HG03378 (cell line): ENCODE data around the gene CARD6.
"Not testable (repeated sequence)": the region's sequence is repeated elsewhere in the genome, so short reads cannot be mapped to it uniquely, and the experiment has no call there.

ENCODE experiments used
- ATAC-seq: cut with Tn5 transposase; IDR thresholded peaks from one replicate; pipeline ENCODE4 v1.9.1; 2021; ENCODE audit warnings: mild to moderate bottlenecking, moderate library complexity; ENCODE audit not compliant: unreplicated experiment

CARD6 gene, protein sequence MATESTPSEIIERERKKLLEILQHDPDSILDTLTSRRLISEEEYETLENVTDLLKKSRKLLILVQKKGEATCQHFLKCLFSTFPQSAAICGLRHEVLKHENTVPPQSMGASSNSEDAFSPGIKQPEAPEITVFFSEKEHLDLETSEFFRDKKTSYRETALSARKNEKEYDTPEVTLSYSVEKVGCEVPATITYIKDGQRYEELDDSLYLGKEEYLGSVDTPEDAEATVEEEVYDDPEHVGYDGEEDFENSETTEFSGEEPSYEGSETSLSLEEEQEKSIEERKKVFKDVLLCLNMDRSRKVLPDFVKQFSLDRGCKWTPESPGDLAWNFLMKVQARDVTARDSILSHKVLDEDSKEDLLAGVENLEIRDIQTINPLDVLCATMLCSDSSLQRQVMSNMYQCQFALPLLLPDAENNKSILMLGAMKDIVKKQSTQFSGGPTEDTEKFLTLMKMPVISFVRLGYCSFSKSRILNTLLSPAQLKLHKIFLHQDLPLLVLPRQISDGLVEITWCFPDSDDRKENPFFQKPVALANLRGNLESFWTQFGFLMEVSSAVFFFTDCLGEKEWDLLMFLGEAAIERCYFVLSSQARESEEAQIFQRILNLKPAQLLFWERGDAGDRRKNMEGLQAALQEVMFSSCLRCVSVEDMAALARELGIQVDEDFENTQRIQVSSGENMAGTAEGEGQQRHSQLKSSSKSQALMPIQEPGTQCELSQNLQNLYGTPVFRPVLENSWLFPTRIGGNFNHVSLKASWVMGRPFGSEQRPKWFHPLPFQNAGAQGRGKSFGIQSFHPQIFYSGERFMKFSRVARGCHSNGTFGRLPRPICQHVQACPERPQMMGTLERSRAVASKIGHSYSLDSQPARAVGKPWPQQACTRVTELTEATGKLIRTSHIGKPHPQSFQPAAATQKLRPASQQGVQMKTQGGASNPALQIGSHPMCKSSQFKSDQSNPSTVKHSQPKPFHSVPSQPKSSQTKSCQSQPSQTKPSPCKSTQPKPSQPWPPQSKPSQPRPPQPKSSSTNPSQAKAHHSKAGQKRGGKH

DNA sequence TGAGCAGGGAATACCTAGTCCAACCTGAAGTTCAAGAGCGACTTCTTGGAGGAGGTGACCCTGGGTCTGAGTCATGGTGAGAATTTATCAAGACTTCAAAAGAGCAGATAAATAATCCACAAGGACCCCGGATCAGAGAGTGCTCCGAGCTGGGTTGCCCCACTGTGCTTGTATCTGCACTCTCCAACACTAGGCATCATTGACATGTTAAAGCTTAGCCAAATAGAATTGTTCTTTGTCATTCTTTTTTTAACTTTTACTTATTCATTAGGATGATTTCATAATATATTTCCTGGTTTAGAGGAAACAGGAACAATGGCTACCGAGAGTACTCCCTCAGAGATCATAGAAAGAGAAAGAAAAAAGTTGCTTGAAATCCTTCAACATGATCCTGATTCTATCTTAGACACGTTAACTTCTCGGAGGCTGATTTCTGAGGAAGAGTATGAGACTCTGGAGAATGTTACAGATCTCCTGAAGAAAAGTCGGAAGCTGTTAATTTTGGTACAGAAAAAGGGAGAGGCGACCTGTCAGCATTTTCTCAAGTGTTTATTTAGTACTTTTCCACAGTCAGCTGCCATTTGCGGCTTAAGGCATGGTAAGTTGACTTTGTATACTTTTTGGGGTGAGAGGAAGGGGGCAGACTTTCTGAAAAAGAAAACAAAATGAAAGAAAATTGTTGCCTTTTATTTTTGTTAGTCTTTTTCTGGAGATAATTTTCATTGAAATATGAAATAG lies at the start of gene CARD6:
CARD6 (plus strand) TSS at position 300 of the 738 bp plus-strand sequence; CDS start at position 316, 16 bp downstream.
- ATAC-seq = no peak

- no peak for ATAC-seq
These were observed 49.4 kb upstream of the CARD6 start for GRCh38 chr5:40791715-40792139.

- not testable (repeated sequence) for ATAC-seq
These were observed 48.5 kb upstream of the CARD6 start for GRCh38 chr5:40792691-40793090.

DNA sequence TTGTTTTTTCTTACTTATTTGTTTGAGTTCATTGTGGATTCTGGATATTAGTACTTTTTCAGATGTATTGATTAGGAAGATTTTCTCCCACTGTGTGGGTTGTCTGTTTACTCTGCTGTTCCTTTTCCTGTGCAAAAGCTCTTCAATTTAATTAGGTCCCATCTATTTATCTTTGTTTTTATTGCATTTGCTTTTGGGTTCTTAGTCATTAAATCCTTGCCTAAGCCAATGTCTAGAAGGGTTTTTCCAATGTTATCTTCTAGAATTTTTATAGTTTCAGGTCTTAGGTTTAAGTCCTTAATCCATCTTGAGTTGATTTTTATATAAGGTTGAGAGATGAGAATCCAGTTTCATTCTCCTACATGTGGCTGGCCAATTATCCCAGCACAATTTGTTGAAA lies 46.8 kb upstream of the CARD6 start:
- not testable (repeated sequence) for ATAC-seq

DNA sequence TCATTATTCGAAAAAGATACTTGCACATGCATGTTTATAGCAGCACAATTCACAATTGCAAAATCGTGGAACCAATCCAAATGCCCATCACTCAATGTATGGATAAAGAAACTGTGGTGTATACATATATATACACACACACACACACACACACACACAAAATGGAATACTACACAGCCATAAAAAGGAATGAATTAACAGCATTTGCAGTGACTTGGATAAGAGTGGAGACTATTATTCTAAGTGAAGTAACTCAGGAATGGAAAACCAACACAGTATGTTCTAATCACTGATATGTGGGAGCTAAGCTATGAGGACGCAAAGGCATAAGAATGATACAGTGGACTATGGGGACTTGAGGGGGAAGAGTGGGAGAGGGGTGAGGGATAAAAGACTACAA lies 46.3 kb upstream of the CARD6 start:
- not testable (repeated sequence) for ATAC-seq

- ATAC-seq = no peak
These were observed 44.7 kb upstream of the CARD6 start for GRCh38 chr5:40796487-40796889.

DNA sequence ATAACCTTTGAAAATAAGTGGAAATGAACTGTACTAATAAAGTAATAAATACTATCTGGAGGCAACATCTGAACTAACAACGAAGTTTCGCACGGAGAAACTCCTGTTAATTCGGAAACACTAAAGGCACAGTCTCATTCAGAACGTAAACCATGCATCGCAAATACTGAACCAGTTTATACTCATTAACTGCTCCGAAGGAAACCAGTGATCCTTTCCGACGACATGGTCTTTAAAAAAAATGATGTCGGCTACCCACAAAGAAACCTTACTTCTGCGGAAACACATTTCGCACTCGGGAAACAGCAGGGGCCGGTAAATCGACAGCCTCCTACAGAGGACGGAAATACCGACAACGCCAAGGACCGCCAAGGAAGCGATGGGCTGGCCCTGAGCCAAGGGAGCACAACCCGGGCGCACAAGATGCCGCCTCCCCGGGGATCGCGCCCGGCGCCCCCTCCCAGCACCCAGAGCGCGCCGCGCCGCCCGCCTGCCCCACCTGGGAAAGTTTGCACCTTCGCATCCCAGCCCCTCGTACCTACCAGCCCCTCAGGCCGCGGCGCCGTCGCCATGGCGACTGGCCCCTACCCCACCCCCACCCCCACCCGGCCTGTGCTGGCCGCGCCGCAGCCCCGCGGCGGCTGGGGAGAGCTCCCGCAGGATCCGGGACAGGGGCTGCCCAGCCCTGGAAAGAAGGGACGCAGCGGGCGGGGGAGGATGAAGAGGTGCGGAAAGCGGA lies 43.7 kb upstream of the CARD6 start:
- peak; percentile 48 for ATAC-seq

DNA sequence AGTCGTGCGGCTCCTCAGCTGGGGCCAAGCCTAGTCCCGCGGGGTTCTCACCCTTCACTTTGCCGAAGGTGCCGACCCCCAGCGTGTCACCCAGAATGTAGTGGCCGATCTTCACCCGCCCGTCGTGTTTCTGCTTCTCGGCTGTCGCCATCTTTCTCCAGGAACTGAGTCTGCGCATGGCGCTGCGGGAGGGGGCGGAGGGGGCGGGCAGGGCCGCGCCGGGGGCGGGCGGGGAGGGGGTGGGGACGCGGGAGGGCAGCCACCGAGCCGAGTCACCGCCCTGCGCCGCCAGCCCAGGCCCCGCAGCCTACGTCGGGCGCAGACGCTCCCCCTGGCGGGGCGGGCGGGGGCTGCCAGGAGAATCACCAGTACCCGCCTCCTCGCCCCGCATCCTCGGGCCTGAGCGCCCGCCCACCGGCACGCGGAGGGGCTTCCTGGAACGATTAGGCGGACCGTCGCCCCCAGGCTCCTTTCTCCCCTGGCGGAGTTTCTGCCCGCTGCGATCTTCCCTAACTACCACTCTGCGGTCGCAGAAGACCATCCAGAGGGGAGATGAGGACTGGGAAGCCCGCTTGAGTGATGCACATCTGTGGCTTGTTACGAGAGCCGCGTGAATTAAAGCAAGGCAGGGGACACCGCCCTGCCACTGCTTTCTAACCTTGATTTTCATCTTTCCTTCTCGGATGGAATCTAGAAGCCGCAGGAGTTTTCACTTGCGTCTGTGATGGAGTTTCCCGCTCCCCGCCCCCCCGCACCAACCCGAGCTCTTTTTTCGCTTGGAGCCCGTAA lies 43.0 kb upstream of the CARD6 start, which contains the start of gene PRKAA1:
PRKAA1 (minus strand) TSS at position 363 of the 789 bp plus-strand sequence; CDS start at position 178, 185 bp downstream.
- peak; percentile 80 for ATAC-seq

GRCh38 chr5:40798801-40799210 lies 42.4 kb upstream of the CARD6 start:
- no peak for ATAC-seq

DNA sequence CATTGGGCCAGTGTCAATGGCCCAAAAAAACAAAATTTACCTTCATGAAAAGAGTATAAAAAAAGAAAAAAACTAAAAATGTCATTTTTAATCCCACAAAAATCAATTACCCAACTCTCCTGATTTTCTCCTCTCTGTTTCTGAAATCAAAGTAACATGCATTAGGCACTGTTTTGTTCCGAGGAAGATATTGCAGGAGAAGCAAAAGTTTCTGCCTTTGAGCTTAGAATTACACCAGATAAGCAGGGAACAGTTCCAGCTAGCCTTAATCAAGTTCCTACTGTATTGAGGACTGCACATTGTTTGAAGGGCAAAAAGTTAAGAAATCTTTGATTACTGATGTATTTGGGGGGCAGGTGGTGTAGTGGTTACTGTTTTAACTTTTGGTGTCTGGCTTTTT lies 41.9 kb upstream of the CARD6 start:
- no peak for ATAC-seq

GRCh38 chr5:40801771-40802562 lies 39.2 kb upstream of the CARD6 start:
- no peak for ATAC-seq

- no peak for ATAC-seq
These were observed 29.0 kb upstream of the CARD6 start for GRCh38 chr5:40812125-40812524.

DNA sequence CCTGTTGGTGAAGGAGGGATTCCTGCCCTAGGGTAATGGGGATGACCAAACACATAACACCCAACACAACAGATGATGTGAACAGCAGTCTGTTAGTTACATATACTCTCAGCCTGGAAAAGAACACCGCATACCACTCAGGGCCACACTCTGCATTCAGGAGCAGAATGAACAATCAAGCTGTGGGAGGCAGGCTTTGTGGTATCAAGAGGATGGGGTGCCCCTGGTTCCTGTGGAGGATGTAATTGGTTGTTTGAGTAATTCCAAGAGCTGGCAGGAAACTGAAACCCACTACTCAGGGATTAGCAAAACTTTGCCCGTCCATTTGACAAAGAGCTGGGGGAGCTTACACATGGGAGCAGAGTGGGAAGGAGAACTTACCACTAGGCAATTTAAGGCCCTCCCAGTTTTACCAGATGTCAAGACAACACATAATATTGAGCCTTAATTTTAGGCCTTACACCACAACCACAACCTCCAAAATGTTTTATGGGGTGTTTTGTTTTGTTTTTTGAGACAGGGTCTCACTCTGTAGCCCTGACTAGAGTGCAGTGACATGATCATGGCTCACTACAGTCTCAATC lies 27.4 kb upstream of the CARD6 start:
- ATAC-seq = no peak

DNA sequence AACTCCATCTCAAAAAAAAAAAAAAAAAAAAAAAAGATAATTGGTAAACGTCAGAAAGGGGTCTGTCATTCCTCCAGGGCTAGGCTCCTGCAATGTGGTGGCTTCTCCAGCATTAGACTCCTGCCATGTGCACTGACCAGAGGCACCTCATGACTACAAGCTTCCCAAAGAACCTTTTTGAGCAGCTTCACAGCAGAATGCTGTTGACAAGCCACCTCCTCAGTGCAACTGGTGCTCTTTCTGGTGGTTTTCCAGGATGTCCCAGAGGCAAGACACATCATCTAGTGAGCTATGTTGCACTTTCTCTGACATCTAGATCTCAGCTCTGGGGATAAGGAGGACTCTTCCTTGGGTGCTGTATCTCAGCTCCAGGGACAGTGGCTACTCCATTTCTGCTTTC lies 17.7 kb upstream of the CARD6 start:
- ATAC-seq = no peak

DNA sequence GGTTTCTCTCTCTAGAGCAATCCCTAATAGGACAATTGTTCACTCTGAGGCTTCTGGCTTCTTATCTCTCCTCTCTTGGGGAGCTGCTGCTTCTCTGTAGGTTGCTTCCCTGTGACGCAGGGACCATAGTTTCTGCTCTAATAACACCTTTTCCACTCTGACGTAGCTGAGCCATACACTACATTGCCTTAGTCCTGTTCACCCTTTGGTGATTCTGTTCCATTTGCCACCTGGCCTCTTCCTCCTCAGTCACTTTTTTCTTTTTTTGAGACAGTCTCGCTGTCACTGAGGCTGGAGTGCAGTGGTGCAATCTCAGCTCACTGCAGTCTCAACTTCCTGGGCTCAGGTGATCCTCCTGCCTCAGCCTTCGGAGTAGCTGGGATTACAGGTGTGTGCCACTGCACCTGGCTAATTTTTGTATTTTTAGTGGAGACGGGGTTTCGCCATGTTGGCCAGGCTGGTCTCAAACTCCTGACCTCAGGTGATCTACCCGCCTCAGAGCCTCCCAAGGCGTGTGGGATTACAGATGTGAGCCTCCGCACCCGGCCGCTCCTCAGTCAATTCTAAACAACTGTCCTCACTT lies 15.6 kb upstream of the CARD6 start:
- ATAC-seq = not testable (repeated sequence)

DNA sequence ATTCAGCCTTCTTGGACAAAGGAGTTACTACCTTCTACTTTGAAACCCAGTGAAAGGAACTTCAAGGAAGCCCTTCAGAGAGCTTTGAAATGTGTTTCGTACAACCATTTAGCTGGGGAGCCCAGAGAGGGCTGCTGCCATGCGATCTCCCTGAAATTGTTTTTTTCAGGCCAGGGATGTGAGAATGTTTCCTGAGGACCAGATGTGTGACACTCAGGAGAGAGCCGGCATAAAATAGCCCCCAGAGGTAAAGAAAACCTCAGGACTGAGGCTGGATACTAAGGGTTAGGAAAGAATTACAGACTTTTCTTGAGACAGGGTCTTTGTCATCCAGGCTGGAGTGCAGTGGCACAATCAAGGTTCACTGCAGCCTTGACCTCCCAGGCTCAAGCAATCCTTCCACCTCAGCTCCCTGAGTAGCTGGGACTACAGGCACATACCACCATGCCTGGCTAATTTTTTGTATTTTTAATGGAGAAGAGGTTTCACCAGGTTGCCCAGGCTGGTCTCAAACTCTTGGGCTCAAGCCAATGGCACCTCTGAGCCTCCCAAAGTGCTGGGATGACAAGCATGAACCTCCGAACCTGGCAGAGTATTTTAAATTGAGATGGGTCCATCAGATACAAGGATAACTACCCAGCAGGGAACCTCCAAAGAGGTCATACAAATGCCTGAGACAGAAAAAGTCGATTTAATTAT lies 14.5 kb upstream of the CARD6 start:
- ATAC-seq = no peak
